Measurements from ENCODE around the gene UBE2Q1.

UBE2Q1 gene

DNA sequence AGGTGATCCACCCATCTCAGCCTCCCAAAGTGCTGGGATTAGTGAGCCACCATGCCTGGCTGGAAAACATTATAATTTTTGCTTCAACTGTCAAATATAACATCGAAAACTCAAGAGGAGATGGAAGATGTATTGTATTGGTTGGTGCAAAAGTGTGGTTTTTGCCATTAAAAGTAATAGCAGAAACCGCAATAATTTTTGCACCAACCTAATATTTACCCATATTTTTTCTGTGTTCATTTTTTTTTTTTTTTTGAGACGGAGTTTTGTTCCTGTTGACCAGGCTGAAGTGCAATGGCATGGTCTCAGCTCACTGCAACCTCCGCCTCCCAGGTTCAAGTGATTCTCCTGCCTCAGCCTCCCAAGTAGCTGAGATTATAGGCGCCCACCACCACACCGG, 29.2 kb downstream of the UBE2Q1 start:
- no peaks in the 10 kb centered on the region for H3K27me3 ChIP-seq (ENCODE audit: control insufficient read depth, insufficient read depth, low read length)
- H3K4me3 ChIP-seq (ENCODE audit: low read depth, low read length): no peak overlapping the region
- H3K9ac ChIP-seq (ENCODE audit: low read length): no peak overlapping the region
- H3K4me1 ChIP-seq (ENCODE audit: control insufficient read depth, insufficient read depth, low read length): no peaks in the 10 kb centered on the region
- H3K27ac ChIP-seq (ENCODE audit: low read depth, low read length): no peak overlapping the region
- peaks cover 9% of the 10 kb centered on the region; the same call in 1 of the 2 replicates for H3K9me3 ChIP-seq (ENCODE audit: control insufficient read depth, insufficient read depth, low read depth, low read length)
- no peaks in the 10 kb centered on the region for H3K36me3 ChIP-seq (ENCODE audit: control insufficient read depth, insufficient read depth, low read length)

DNA sequence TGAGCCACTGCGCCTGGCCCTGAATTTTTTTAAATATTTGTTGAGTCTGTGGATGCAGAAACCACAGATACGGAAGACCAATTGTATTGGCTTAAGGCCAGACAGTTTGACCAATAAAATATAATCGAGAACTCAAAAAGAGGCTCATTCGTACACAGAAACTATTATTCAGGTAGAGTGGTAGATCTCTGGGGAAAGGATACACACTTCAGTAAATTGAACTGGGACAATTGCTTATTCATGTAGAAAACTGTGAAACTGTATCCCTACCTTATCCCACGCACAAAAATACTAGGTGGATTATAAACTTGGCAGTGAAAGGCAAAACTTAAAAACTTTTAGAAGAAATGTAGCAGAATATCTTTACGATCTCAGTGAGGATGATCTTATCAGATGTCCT, 31.3 kb downstream of the UBE2Q1 start:
- no peaks in the 10 kb centered on the region for H3K4me1 ChIP-seq (ENCODE audit: control insufficient read depth, insufficient read depth, low read length)
- no peaks in the 10 kb centered on the region for H3K27me3 ChIP-seq (ENCODE audit: control insufficient read depth, insufficient read depth, low read length)
- H3K36me3 ChIP-seq (ENCODE audit: control insufficient read depth, insufficient read depth, low read length): no peaks in the 10 kb centered on the region
- H3K27ac ChIP-seq (ENCODE audit: low read depth, low read length): no peak overlapping the region
- H3K4me3 ChIP-seq (ENCODE audit: low read depth, low read length): no peak overlapping the region
- H3K9ac ChIP-seq (ENCODE audit: low read length): no peak overlapping the region
- H3K9me3 ChIP-seq (ENCODE audit: control insufficient read depth, insufficient read depth, low read depth, low read length): peaks cover 3% of the 10 kb centered on the region; the same call in 1 of the 2 replicates

DNA sequence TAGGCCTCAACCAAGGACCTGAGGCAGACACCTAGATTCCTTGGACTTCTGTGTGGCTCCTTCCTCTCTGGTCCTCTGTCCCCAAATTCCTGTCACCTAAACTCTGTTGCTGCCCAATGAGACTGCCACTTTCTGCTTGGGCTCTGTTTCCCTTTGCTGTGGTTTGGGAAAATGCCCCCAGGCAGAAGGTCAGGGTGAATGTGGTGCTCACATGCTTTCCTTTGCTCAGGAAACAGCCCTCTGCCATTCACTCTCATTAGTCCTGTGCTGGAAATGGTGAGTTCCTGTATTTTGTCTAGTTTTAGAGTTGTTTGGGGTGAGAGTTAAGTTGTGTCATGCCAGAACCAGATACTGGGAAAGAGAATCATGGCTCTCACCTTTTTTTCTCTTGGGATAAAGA, 33.6 kb downstream of the UBE2Q1 start:
- no peak overlapping the region for H3K4me3 ChIP-seq (ENCODE audit: low read depth, low read length)

DNA sequence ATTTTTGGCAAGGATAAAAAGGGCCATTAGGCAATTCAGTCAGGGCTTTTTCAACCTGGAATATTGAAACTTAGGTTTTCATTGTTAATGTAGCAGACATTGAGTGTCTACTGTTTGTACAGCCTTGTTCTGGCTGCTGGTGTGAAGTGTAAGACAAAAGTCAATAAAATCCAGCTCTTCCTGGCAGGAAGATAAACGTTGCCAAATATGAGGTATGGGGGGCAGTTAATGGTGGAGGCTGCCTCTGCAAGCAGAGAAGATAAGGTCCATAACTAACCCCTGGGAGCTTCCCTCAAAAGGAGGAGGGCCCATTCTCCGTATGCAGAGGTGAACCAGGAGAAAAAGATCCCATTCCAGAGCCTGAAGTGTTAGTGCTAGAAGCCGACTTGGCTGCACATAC, 36.8 kb downstream of the UBE2Q1 start:
- no peaks in the 10 kb centered on the region for H3K9me3 ChIP-seq (ENCODE audit: control insufficient read depth, insufficient read depth, low read depth, low read length)
- no peaks in the 10 kb centered on the region; the same call in 1 of the 2 replicates for H3K4me1 ChIP-seq (ENCODE audit: control insufficient read depth, insufficient read depth, low read length)
- H3K27me3 ChIP-seq (ENCODE audit: control insufficient read depth, insufficient read depth, low read length): no peaks in the 10 kb centered on the region
- no peaks in the 10 kb centered on the region for H3K36me3 ChIP-seq (ENCODE audit: control insufficient read depth, insufficient read depth, low read length)
- H3K4me3 ChIP-seq (ENCODE audit: low read depth, low read length): no peak overlapping the region
- H3K9ac ChIP-seq (ENCODE audit: low read length): no peak overlapping the region
- no peak overlapping the region for H3K27ac ChIP-seq (ENCODE audit: low read depth, low read length)

More for the DNA sequence above, 33.6 kb downstream of the UBE2Q1 start:
- H3K9me3 ChIP-seq (ENCODE audit: control insufficient read depth, insufficient read depth, low read depth, low read length): no peaks in the 10 kb centered on the region
- no peak overlapping the region for H3K9ac ChIP-seq (ENCODE audit: low read length)
- H3K27ac ChIP-seq (ENCODE audit: low read depth, low read length): no peak overlapping the region
- no peaks in the 10 kb centered on the region for H3K36me3 ChIP-seq (ENCODE audit: control insufficient read depth, insufficient read depth, low read length)
- no peaks in the 10 kb centered on the region for H3K27me3 ChIP-seq (ENCODE audit: control insufficient read depth, insufficient read depth, low read length)
- H3K4me1 ChIP-seq (ENCODE audit: control insufficient read depth, insufficient read depth, low read length): no peaks in the 10 kb centered on the region; the same call in 1 of the 2 replicates

DNA sequence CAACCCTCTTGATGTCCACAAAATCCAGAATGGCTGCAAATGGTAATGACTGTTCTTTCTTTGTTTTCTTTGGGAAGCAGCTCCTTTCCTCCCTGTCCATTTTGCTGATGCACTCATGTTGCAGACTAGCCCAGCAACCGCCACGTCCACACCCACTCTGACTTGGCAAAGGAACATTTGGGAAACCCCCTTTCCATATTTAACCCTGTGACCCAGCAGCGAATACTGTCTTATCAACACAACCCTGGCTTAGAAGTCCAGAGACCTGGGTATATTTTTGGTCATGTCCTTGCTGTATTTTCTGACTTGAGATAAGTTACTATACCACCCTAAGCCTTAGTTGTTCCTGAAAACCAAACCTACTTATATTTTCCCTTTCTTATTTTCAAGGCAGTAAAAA, 38.1 kb downstream of the UBE2Q1 start:
- Histone ChIP-seq H3K27ac (ENCODE audit: low read depth, low read length) (no peak overlapping the region), H3K9me3 (ENCODE audit: control insufficient read depth, insufficient read depth, low read depth, low read length) (no peaks in the 10 kb centered on the region), H3K27me3 (ENCODE audit: control insufficient read depth, insufficient read depth, low read length) (peaks cover 3% of the 10 kb centered on the region; the same call in 1 of the 2 replicates), H3K4me1 (ENCODE audit: control insufficient read depth, insufficient read depth, low read length) (no peaks in the 10 kb centered on the region; the same call in 1 of the 2 replicates), H3K36me3 (ENCODE audit: control insufficient read depth, insufficient read depth, low read length) (no peaks in the 10 kb centered on the region), H3K9ac (ENCODE audit: low read length) (no peak overlapping the region), H3K4me3 (ENCODE audit: low read depth, low read length) (no peak overlapping the region)

DNA sequence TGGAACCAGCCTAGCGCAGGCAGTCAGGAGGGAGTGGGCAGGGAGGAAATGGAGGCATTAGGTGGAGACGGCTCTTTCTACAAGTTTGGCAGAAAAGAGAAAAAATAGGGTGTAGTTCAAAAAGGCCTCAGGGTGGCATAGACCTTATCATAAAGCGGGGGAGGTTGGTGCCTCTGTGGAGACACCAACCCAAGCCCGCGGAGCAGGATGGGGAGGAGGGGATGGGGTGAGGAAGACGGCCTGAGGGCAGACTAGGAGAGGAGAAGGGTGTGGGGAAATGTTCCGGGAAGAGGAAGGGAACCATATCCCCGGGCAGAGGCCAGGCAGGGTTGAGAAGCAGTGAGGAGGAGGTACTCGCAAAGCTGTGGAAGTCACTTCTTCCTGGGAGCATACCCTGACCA, 38.9 kb downstream of the UBE2Q1 start:
- no peaks in the 10 kb centered on the region; the same call in 1 of the 2 replicates for H3K4me1 ChIP-seq (ENCODE audit: control insufficient read depth, insufficient read depth, low read length)
- H3K27ac ChIP-seq (ENCODE audit: low read depth, low read length): no peak overlapping the region
- no peak overlapping the region for H3K9ac ChIP-seq (ENCODE audit: low read length)
- H3K27me3 ChIP-seq (ENCODE audit: control insufficient read depth, insufficient read depth, low read length): peaks cover 3% of the 10 kb centered on the region; the same call in 1 of the 2 replicates
- H3K9me3 ChIP-seq (ENCODE audit: control insufficient read depth, insufficient read depth, low read depth, low read length): no peaks in the 10 kb centered on the region
- no peak overlapping the region for H3K4me3 ChIP-seq (ENCODE audit: low read depth, low read length)
- H3K36me3 ChIP-seq (ENCODE audit: control insufficient read depth, insufficient read depth, low read length): no peaks in the 10 kb centered on the region

DNA sequence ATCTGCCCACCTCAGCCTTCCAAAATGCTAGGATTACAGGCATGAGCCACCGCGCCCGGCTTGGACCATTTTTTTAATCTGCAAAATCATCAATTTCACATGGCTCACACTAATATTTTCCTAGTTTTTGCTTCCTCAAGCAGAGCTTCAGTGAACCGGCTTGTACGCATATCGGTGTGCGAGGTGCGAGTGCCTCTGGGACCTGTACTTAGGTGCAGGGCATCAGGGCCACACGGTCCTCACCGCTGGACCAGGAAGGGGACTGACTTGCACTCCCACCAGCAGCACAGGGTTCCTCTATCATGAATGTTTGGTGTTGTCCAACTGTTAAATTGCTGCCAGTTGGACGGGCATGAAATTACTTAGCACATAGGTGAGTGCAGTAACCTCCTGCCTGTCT, 40.8 kb downstream of the UBE2Q1 start:
- no peak overlapping the region for H3K9ac ChIP-seq (ENCODE audit: low read length)

DNA sequence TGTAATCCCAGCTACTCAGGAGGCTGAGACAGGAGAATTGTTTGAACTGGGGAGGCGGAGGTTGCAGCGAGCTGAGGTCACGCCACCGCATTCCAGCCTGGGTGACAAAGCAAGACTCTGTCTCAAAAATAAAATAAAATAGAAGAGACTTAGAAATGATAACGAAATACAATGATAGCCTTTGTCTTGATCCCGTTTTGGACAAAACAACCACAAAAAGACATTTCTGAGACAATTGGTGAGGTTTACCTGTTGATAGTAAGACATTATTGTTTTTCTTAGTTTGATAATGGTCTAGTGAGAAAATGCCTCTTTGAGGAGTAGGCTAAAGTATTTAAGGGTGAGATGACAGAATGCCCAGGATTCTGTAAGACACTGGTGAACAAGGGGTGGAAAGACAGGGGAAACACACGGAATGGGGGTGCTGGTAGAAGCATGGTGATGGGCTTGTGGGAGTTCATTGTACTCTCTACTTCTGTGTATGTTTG, 44.4 kb downstream of the UBE2Q1 start:
- Histone ChIP-seq H3K4me1 (ENCODE audit: control insufficient read depth, insufficient read depth, low read length) (no peaks in the 10 kb centered on the region), H3K4me3 (ENCODE audit: low read depth, low read length) (no peak overlapping the region), H3K36me3 (ENCODE audit: control insufficient read depth, insufficient read depth, low read length) (no peaks in the 10 kb centered on the region), H3K27ac (ENCODE audit: low read depth, low read length) (no peak overlapping the region), H3K27me3 (ENCODE audit: control insufficient read depth, insufficient read depth, low read length) (peaks cover 3% of the 10 kb centered on the region; the same call in 1 of the 2 replicates), H3K9ac (ENCODE audit: low read length) (no peak overlapping the region), H3K9me3 (ENCODE audit: control insufficient read depth, insufficient read depth, low read depth, low read length) (no peaks in the 10 kb centered on the region)

More for the DNA sequence above, 40.8 kb downstream of the UBE2Q1 start:
- Histone ChIP-seq H3K9me3 (ENCODE audit: control insufficient read depth, insufficient read depth, low read depth, low read length) (no peaks in the 10 kb centered on the region), H3K4me1 (ENCODE audit: control insufficient read depth, insufficient read depth, low read length) (no peaks in the 10 kb centered on the region; the same call in 1 of the 2 replicates), H3K4me3 (ENCODE audit: low read depth, low read length) (no peak overlapping the region), H3K27ac (ENCODE audit: low read depth, low read length) (no peak overlapping the region), H3K27me3 (ENCODE audit: control insufficient read depth, insufficient read depth, low read length) (peaks cover 3% of the 10 kb centered on the region; the same call in 1 of the 2 replicates), H3K36me3 (ENCODE audit: control insufficient read depth, insufficient read depth, low read length) (no peaks in the 10 kb centered on the region)

DNA sequence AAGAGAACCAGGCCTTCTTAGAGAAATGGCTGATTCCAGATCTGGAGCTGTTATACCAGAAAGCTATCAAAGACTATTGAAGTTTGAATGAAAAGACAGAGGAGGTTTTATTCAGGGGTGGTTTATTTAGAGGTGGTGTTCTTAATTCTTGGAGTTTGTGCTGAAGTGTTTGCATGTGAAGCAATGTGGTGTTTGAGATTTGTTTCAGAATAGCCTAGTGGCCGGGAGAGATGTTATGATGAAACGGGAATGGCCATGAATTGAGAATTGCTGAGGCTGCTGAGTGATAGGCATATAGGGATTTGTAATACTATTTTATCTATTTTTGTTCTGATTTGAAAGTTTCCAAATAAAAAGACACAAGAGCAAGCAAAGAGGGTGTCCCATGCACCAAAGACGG, 45.7 kb downstream of the UBE2Q1 start:
- no peak overlapping the region for H3K27ac ChIP-seq (ENCODE audit: low read depth, low read length)
- H3K9me3 ChIP-seq (ENCODE audit: control insufficient read depth, insufficient read depth, low read depth, low read length): no peaks in the 10 kb centered on the region
- H3K27me3 ChIP-seq (ENCODE audit: control insufficient read depth, insufficient read depth, low read length): peaks cover 13% of the 10 kb centered on the region; the same call in 1 of the 2 replicates
- H3K4me1 ChIP-seq (ENCODE audit: control insufficient read depth, insufficient read depth, low read length): no peaks in the 10 kb centered on the region
- no peaks in the 10 kb centered on the region for H3K36me3 ChIP-seq (ENCODE audit: control insufficient read depth, insufficient read depth, low read length)
- H3K4me3 ChIP-seq (ENCODE audit: low read depth, low read length): no peak overlapping the region
- no peak overlapping the region for H3K9ac ChIP-seq (ENCODE audit: low read length)

DNA sequence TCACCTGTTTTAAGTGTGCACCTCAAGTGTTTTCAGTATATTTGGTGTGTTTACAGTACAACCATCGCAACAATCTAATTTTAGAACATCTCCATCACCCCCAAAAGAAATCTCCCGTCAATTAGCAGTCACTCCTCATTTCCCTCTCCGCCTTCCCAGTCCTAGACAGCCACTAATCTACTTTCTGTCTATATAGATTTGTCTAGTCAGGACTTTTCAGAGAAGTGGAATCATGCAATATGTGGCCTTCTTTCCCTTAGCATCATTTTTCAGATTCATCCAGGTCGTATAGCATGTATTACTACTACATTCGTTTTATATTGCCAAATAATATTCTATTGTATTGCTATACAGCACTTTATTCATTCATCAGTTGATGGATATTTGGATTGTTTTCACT, 54.6 kb downstream of the UBE2Q1 start:
- H3K27ac ChIP-seq (ENCODE audit: low read depth, low read length): no peak overlapping the region
- H3K9me3 ChIP-seq (ENCODE audit: control insufficient read depth, insufficient read depth, low read depth, low read length): peaks cover 4% of the 10 kb centered on the region
- H3K9ac ChIP-seq (ENCODE audit: low read length): no peak overlapping the region
- 0 out of 2 replicates have a peak, but pooled peaks cover 2% of the 10 kb centered on the region for H3K4me1 ChIP-seq (ENCODE audit: control insufficient read depth, insufficient read depth, low read length)
- H3K4me3 ChIP-seq (ENCODE audit: low read depth, low read length): no peak overlapping the region
- H3K36me3 ChIP-seq (ENCODE audit: control insufficient read depth, insufficient read depth, low read length): no peaks in the 10 kb centered on the region
- peaks cover 92% of the 10 kb centered on the region for H3K27me3 ChIP-seq (ENCODE audit: control insufficient read depth, insufficient read depth, low read length)

DNA sequence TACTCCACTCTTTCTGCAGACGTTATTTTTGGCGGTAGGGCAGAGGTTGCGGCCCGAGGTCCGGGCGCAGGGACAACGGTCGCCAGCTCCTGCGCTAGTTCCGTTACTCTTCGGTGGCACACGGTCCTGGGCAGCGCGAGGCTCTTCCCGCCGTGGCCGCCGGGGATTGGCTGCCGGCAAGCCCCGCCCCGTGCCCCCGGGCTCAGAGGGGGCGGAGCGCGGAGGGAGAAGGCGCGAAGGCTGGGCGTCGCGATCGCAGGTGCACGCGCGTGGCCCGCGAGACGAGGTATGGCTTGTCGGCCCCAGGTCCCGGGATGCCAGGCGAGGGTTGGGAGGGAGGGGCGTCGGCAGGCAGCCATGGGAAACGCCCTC, 55.7 kb downstream of the UBE2Q1 start:
- H3K27me3 ChIP-seq (ENCODE audit: control insufficient read depth, insufficient read depth, low read length): peaks cover 88% of the 10 kb centered on the region
- peaks cover 4% of the 10 kb centered on the region for H3K9me3 ChIP-seq (ENCODE audit: control insufficient read depth, insufficient read depth, low read depth, low read length)
- H3K4me1 ChIP-seq (ENCODE audit: control insufficient read depth, insufficient read depth, low read length): 0 out of 2 replicates have a peak, but pooled peaks cover 2% of the 10 kb centered on the region
- no peaks in the 10 kb centered on the region for H3K36me3 ChIP-seq (ENCODE audit: control insufficient read depth, insufficient read depth, low read length)
- no peak overlapping the region for H3K27ac ChIP-seq (ENCODE audit: low read depth, low read length)
- peak overlapping the region; percentile 46 for H3K4me3 ChIP-seq (ENCODE audit: low read depth, low read length)
- no peak overlapping the region for H3K9ac ChIP-seq (ENCODE audit: low read length)
